GM15510 (cell line): ENCODE measurements around the gene PCNP.

Experiments used
- POLR2A ChIP-seq: IDR thresholded peaks from 3 replicates; pipeline ENCODE4 v1.6.1; 2011; ENCODE audit warnings: borderline replicate concordance; ENCODE audit not compliant: insufficient read length; ENCODE audit errors: extremely low read depth

PCNP gene, protein sequence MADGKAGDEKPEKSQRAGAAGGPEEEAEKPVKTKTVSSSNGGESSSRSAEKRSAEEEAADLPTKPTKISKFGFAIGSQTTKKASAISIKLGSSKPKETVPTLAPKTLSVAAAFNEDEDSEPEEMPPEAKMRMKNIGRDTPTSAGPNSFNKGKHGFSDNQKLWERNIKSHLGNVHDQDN

GRCh38 chr3:101573449-101574387 is at the start of gene PCNP:
TSS of gene PCNP (plus strand) at chr3:101574180. CDS start at chr3:101574216, 36 bp downstream.
- TF ChIP-seq POLR2A = peak; percentile 77

- TF ChIP-seq POLR2A = no peak
Measured at GRCh38 chr3:101527441-101527840, 46.5 kb upstream of the PCNP start.

- no peak for TF ChIP-seq POLR2A
Measured at GRCh38 chr3:101527906-101528305, 46.1 kb upstream of the PCNP start.

DNA sequence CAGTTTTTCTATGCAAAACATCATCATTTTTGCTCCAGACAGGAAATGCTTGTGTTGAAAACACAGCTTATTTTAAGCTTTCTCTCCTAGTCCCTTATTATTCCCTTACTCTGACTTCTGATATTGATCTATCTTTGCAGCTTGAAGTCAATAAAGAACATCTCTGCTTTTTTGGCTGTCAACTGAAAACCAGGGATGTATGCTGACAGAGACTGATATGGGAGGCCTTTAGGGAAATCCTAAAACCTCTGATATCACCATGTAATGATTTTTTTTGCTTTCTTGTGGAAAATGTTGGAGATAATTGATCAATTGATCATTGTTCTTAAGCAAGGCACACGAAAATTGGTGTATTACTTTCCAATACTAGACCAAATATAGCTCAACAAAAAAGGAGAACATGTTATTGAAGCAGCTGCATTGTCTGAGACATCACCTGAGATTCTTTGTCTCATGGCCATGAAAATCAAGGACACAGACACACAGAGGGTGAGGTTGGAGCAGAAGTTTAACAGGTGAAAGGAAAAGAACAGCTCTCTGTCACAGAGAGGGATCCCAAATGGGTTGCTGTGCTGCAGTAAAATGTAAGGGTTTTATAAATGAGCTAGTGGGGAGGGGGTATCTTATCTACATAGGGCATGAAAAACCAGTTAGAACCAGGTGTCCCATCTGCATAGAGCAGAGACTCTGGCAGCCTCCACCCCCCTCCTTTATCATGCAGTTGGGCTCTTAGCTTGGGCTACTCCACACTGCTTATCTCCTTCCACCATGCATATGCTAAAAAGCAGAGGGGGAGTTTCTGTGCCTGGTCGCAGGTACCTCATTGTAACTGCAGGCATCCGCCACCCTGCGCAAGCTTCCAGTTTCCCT is 43.9 kb upstream of the PCNP start:
- TF ChIP-seq POLR2A = no peak

DNA sequence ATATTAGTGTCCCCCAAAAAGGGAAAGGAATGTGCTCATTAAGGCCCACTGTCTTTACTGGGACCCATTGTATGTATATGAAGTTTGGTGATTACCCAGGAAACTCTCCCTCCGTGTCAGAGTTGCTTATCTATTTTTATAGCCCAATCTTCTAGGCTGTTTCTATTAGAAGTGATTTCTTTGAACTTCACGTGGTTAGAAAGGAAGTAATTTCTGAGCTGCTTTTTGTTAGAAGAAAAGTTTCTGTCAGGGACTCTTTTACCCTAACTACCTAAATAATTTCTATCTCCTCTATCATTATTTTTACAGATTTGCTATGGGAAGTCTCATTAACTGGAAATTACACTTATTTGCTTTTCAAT is 43.3 kb upstream of the PCNP start:
- no peak for TF ChIP-seq POLR2A

DNA sequence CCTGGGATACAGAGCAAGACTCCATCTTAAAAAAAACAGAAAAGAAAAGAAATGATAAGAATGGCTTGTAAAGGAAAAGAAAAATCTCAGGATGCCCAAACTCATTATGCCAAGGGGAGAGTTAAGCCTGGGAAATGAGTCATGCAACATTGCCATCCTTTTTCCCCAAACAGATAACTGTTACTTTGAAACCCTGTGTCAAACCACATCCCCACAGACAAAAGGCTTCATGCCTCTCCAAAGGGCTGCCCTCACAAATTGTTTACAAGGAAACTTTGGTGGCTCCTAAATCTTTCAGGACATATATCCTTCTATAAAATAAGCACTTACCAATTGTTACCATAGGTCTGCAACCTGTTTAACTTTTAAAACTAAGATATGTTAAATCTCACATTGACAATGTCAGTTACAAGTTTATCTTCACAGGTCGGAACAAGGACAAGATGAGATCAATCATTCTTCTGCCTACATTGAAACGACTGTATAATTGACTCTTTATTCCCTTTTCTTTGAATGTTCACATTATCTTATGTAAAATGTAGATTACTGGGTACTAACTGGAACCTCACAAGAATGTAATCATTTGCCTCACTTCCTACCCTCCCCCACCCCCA is 42.4 kb upstream of the PCNP start:
- no peak for TF ChIP-seq POLR2A

- TF ChIP-seq POLR2A = no peak
Measured at GRCh38 chr3:101532783-101533602, 41.0 kb upstream of the PCNP start.

DNA sequence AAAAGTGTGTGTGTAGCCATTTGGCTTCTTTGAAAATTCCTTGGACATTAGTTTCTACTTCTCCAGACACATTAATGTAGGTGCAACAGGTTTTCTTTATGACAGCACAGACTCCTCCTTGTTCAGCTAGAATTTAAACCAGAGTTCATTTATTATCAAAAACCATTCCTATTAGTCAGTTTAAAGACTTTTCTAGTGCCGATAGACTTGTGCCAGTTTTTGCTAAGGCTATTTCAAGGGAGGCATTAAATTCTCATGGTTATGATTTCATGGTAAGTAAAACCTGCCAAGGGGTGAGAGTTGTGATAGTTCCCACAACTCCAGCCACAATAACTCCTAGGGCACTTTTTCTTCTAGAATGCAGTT is 40.4 kb upstream of the PCNP start:
- TF ChIP-seq POLR2A = no peak

DNA sequence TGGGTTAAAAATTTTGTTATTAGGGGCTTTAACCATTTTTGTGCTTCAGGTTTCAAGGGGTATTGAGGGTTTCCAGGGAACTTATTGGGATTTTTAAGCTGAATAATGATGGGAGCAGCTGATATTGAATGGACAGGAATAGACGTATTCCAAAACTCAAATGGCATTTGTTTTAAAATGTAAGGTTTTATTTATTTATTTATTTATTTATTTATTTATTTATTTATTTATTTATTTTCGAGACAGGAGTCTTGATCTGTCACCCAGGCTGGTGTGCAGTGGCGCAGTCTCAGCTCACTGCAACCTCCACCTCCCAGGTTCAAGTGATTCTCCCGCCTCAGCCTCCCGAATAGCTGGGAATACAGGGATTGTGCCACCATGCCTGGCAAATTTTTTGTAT is 38.8 kb upstream of the PCNP start:
- TF ChIP-seq POLR2A = no peak

DNA sequence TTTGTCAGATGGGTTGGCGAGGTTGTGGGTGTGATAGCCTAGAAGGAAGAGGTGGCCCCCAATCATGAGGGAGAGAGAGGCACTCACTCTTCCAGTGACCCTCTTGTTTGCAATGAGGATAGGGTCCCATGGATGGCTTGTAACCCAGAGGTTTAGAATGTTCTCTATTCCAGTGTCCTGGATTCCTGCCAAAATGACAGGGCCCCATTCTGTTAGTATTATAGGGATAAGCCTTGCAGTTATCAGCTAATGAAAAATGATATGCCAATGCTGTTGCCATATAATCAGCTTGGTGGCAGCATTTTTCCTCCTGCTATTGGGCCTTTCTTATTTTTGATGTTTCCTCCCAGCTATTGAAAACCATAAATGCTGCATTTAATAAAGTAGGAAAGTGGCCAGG is 37.7 kb upstream of the PCNP start:
- no peak for TF ChIP-seq POLR2A

GRCh38 chr3:101542957-101543356 is 31.0 kb upstream of the PCNP start:
- TF ChIP-seq POLR2A = no peak

DNA sequence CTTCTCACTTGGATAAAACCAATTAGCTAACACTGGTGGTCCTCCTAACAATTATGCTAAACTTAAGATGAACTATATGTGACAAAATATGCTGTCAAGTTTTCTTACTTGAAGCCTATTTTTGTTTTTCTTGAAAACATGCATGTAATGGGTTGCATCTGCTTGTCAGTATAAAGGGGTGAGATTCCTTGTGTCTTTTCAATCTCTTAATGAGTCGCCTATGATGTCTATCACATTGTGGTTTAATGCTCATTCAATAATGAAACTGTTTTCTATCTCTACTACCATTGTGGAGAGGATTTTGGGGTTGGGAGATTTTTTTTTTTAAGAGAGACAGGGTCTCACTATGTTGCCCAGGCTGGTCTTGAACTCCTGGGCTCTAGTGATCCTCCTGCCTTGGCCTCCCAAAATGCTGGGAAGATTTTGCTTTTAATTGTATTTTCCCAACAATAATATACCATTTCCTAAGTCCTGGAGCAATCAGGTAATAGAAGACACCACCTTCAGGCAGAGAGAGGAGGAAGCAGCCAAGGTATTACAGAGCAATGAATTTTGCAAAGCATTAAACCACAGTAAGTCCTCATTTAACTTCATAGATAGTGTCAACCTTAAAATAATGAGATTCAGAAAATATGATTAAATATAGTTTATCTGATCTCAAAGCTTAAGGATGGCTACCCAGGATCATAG is 29.7 kb upstream of the PCNP start:
- no peak for TF ChIP-seq POLR2A

DNA sequence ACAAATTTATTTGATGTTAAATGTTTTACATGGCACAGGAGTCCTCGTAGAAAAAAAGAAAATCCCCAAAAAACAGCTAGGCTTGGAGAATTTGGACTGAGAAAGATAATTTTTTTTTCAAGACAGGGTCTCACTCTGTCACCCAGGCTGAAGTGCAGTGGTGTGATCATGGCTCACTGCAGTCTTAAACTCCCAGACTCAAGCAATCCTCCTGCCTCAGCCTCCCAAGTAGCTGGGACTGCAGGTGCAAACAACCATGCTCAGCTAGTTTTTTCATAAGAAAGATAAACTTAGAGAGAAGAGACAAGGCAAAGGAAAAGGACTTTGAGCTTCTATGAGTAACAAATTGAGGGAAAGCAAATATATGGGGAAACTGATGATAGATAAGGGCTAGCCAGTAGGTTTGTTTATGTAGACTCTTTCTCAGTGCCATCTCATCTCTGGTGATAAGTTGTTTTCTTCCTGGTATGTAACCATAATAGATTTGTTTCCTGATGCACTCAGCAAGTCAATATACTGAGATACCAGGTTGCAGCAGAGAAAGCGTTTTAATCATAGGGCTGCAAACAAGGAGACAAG is 25.4 kb upstream of the PCNP start:
- no peak for TF ChIP-seq POLR2A
